ENCODE data around the gene TTC9B.
A peak's percentile ranks its signal among the peaks of the same experiment; 100 is the strongest.

GRCh38 chr19:40224342-40225150, 6.4 kb upstream of the TTC9B start:
- TF ChIP-seq CTCF (IDR thresholded peaks at IDR 0.05) (peak; percentile 41), ZFX (IDR thresholded peaks at IDR 0.05; ENCODE audit: borderline replicate concordance) (no peak)
